ENCODE data around the gene KLRB1. TPM values are rescaled to one million over a fixed set of nuclear protein-coding genes. Genes with fewer than 3 reads are reported as not detected.

Gene KLRB1
- polyA plus RNA-seq, 1 of the 3 experiments (the other 2 are of a cell fraction) = not detected

GRCh38 chr12:9626821-9627220, 19.1 kb upstream of the KLRB1 start:
- Histone ChIP-seq H3K9ac (no peak overlapping the region), H3K27ac (ENCODE audit: low read depth in 2 of 2, low read length in 1 of 2) (no peak overlapping the region), H3K79me2 (ENCODE audit: insufficient read depth) (no peaks in the 10 kb centered on the region), H3K4me1 (ENCODE audit: control insufficient read depth in 1 of 2, insufficient read depth in 2 of 2, low read depth in 1 of 2, low read length in 1 of 2) (no peaks in the 10 kb centered on the region), H3K9me2 (no peaks in the 10 kb centered on the region), H3K9me3 (no peaks in the 10 kb centered on the region), H3K4me3 (ENCODE audit: low read depth in 2 of 2, low read length in 1 of 2) (no peak overlapping the region), H3K27me3 (ENCODE audit: insufficient read depth) (no peaks in the 10 kb centered on the region; the same call in 1 of the 2 replicates), H3F3A (replicated peaks; ENCODE audit: insufficient read depth) (no peaks in the 10 kb centered on the region), H2AFZ (ENCODE audit: low read depth) (no peak overlapping the region), H4K20me1 (ENCODE audit: insufficient read depth) (no peaks in the 10 kb centered on the region), H3K36me3 (replicated peaks in 1 of 2; ENCODE audit: control insufficient read depth in 1 of 2, insufficient read depth in 2 of 2, low read length in 1 of 2) (no peaks in the 10 kb centered on the region), H3K4me2 (no peak overlapping the region)
- ChIA-PET CTCF (interaction anchor here (0.9 kb wide), 1 partner anchor 55 kb away, joined by 3 read pairs; no protein-coding TSS in a partner anchor), POLR2A (no interaction called here)
- TF ChIP-seq JUND (IDR thresholded peaks at IDR 0.05) (no peak), CTCF (IDR thresholded peaks at IDR 0.05) (no peak), TAF1 (IDR thresholded peaks at IDR 0.05; ENCODE audit: borderline replicate concordance, low read depth, low read length) (no peak), ELF1 (IDR thresholded peaks at IDR 0.05) (no peak), FOSL2 (IDR thresholded peaks at IDR 0.05; ENCODE audit: borderline replicate concordance, low read depth) (no peak), RCOR1 (IDR thresholded peaks at IDR 0.05; ENCODE audit: low read length) (no peak), SIN3A (IDR thresholded peaks at IDR 0.05; ENCODE audit: borderline replicate concordance, low read depth, low read length) (no peak), USF1 (IDR thresholded peaks at IDR 0.05; ENCODE audit: borderline replicate concordance, low read depth) (no peak)
- WGBS (ENCODE audit: low lambda C conversion rate) = 26% methylated on average over 2 of the region's 2 CpGs
- DNase-seq = no peak

- Histone ChIP-seq H3K79me2 (ENCODE audit: insufficient read depth) (no peaks in the 10 kb centered on the region), H3F3A (replicated peaks; ENCODE audit: insufficient read depth) (no peaks in the 10 kb centered on the region), H3K9ac (no peak overlapping the region), H4K20me1 (ENCODE audit: insufficient read depth) (no peaks in the 10 kb centered on the region), H3K9me2 (no peaks in the 10 kb centered on the region), H3K4me2 (no peak overlapping the region), H3K27ac (ENCODE audit: low read depth in 2 of 2, low read length in 1 of 2) (no peak overlapping the region), H2AFZ (ENCODE audit: low read depth) (no peak overlapping the region), H3K36me3 (replicated peaks in 1 of 2; ENCODE audit: control insufficient read depth in 1 of 2, insufficient read depth in 2 of 2, low read length in 1 of 2) (no peaks in the 10 kb centered on the region), H3K9me3 (no peaks in the 10 kb centered on the region), H3K4me1 (ENCODE audit: control insufficient read depth in 1 of 2, insufficient read depth in 2 of 2, low read depth in 1 of 2, low read length in 1 of 2) (no peaks in the 10 kb centered on the region), H3K27me3 (ENCODE audit: insufficient read depth) (no peaks in the 10 kb centered on the region), H3K4me3 (ENCODE audit: low read depth in 2 of 2, low read length in 1 of 2) (no peak overlapping the region)
- ChIA-PET CTCF (interaction anchor here (0.9 kb wide), 1 partner anchor 55 kb away, joined by 3 read pairs; no protein-coding TSS in a partner anchor), POLR2A (no interaction called here)
- DNase-seq = no peak
- no peak for TF ChIP-seq MXI1 (IDR thresholded peaks at IDR 0.05; ENCODE audit: low read depth, low read length)
- no peak for TF ChIP-seq RFX5 (IDR thresholded peaks at IDR 0.05; ENCODE audit: low read length)
- TF ChIP-seq SMC3 (IDR thresholded peaks at IDR 0.05; ENCODE audit: low read depth, low read length) = no peak
- no peak for TF ChIP-seq USF2 (IDR thresholded peaks at IDR 0.05; ENCODE audit: borderline replicate concordance, low read depth, low read length)
- TF ChIP-seq EP300 (IDR thresholded peaks at IDR 0.05; ENCODE audit: borderline replicate concordance in 1 of 2, low read depth in 1 of 2, low read length in 1 of 2) = no peak
- no peak for TF ChIP-seq GABPA (IDR thresholded peaks at IDR 0.05; ENCODE audit: low read depth)
- TF ChIP-seq NFIC (IDR thresholded peaks at IDR 0.05; ENCODE audit: borderline replicate concordance) = no peak
- no peak for TF ChIP-seq NRF1 (IDR thresholded peaks at IDR 0.05; ENCODE audit: low read depth, low read length)
- TF ChIP-seq GATA2 (CRISPR knock-in tag; IDR thresholded peaks at IDR 0.05) = no peak
These were observed 18.6 kb upstream of the KLRB1 start for GRCh38 chr12:9626291-9626690.

Data from SK-N-SH (cell line).